Measurements from ENCODE around the gene MLN. TPM values are rescaled to one million over a fixed set of nuclear protein-coding genes. Genes with fewer than 3 reads are reported as not detected.

The MLN gene
- not detected in 2 replicates for total RNA-seq

- DNase-seq (ENCODE audit: low read depth), result no peak
These were observed at the start of gene MLN for GRCh38 chr6:33803571-33804053. Gene MLN, minus strand, starts transcription at chr6:33804003. Its CDS starts 2,840 bp downstream, at chr6:33801163.

DNA sequence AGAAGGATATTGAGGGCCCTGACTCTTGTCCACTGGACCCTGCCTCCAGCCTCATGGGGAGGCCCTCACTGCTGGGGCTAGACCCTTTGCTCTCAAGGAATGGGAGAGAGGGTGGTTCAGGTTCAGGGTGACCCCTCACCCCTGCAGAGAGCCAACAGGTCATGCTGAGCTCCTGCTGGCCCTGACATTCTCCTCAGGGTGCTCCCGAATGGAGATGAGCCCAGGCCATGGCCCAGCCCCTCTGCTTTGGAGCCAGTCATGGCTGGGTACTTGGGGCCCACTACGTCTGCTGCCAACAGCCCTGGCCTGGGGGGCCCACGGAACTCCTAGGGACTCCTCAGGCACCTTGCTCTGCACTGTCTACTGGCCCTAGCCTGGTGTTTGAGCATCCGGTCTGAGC is 49.2 kb upstream of the MLN start:
- no peak for DNase-seq (ENCODE audit: low read depth)

DNA sequence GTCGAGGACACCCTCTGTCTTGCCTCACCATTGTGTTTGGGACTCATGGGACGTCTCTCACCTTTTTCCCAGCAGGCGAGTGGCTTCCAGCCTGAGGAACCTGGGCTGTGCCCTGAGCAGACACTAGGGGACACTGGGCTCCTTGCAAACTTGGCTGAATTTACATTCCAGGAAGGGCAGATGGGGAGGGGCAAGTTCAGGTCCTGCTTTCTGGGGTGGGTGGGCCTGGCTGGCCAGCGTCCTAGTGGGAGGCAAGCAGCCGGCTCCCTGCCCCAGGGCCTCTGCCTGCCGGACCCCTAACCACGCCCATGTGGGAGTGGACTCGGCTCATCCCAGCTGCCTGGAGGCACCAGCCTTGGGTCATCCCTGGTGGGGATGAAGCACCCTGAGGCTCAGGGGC is 48.2 kb upstream of the MLN start:
- DNase-seq (ENCODE audit: low read depth), result peak; percentile 22

- DNase-seq (ENCODE audit: low read depth), result no peak
These were observed 47.2 kb upstream of the MLN start for GRCh38 chr6:33850869-33851541.

GRCh38 chr6:33850296-33850695 is 46.5 kb upstream of the MLN start:
- no peak for DNase-seq (ENCODE audit: low read depth)

DNA sequence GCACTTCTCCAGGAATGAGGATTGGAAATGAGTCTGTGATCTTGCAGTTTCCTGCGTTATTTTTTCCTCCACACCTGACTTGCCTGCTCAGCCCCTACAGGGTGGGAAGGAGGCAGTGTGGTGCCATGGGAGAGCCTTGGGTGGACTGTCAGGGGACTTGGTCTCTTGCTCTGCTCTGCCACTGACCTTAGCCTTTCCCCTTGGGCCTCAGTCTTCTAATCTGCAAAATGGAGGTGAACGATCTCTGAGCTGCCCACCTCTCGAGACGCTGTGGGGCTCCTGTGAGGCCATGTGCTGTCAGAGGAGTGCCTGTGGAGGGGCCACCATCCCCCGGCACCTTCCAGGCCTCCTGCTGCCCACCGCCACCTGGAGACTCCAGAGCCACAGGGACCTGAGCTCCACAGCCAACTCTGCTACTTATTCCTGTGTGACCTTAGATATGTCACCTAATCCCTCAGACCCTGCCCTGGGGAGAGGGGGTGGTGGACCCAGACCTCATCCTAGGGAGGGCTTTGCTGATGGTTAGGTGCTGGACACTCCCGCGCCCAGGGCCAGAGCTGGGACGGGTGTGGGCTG is 45.8 kb upstream of the MLN start:
- DNase-seq (ENCODE audit: low read depth), result no peak

GRCh38 chr6:33848484-33848883 is 44.7 kb upstream of the MLN start:
- peak; percentile 32 for DNase-seq (ENCODE audit: low read depth)

DNA sequence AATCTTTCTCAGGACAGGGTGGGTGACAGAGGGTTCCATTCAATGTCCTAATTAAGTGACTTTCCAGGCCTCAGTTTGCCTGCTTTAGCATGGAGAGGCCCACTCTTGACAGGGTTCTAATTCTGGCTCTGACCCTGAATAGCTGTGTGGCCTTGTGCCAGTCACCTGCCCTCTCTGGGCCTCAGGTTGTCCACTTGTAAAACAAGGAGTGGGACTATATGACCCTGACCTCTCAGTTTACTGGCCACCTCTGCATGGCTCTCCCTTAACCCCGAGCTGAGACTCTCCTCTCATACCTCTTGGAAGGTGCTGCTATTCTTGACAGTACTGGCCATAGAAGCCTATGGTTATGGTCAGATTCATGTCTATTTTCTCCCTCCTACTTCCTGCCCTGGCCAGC is 44.1 kb upstream of the MLN start:
- DNase-seq (ENCODE audit: low read depth), result no peak

DNA sequence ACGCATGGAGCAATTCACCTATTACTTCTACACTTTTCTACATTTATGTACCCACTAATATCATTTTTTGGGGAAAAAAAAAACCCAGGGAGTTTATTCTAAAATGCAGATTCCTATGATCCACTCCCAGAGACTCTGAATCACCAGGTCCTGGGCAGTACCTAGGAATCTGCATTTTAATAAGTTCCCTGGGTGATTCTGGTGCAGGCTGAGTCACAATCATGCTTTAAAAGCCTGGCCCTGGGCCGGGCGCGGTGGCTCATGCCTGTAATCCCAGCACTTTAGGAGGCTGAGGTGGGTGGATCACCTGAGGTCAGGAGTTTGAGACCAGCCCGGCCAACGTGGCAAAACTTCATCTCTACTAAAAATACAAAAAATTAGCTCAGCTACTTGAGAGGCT is 43.3 kb upstream of the MLN start:
- no peak for DNase-seq (ENCODE audit: low read depth)

GRCh38 chr6:33846226-33846625 is 42.4 kb upstream of the MLN start:
- DNase-seq (ENCODE audit: low read depth), result no peak

GRCh38 chr6:33845031-33845745 is 41.4 kb upstream of the MLN start:
- DNase-seq (ENCODE audit: low read depth), result no peak

- DNase-seq (ENCODE audit: low read depth), result no peak
These were observed 39.6 kb upstream of the MLN start for GRCh38 chr6:33843131-33844121.

GRCh38 chr6:33841868-33842267 is 38.1 kb upstream of the MLN start:
- DNase-seq (ENCODE audit: low read depth), result no peak

- DNase-seq (ENCODE audit: low read depth), result no peak
These were observed 37.3 kb upstream of the MLN start for GRCh38 chr6:33841070-33841469.

- DNase-seq (ENCODE audit: low read depth), result peak; percentile 94
These were observed 36.5 kb upstream of the MLN start for GRCh38 chr6:33840048-33840926.

DNA sequence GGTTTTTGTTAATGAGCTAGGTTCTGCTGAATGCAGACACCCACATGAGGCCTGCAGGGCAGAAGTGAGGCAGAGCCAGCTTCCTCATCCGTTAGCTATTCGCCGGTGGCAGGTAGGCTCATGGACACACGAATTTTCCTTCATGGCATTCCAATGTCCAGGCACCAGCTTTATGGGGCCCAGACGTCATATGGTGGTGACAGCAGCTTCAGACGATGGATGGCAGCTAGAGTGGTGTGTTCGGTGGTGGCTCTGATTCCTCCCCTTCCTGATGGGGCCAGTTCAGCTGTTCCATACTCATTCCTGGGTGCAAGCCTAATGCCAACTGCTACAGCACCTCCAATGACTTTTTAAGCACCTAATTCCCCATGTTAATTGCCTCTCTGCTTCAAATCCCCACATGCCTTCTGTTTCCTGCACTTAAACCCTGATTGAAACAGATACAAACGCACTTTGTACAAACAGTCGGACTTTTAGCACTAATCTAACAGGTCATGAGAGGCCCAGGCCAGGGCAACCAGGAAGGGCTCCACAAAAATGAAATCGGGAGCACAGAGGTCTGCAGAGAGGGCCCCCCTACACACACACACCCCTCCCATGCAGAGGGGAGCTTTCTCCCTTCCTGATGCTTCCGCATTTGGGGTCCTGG is 35.7 kb upstream of the MLN start:
- no peak for DNase-seq (ENCODE audit: low read depth)

GRCh38 chr6:33838983-33839382 is 35.2 kb upstream of the MLN start:
- DNase-seq (ENCODE audit: low read depth), result no peak

- DNase-seq (ENCODE audit: low read depth), result no peak
These were observed 34.3 kb upstream of the MLN start for GRCh38 chr6:33837971-33838665.

DNA sequence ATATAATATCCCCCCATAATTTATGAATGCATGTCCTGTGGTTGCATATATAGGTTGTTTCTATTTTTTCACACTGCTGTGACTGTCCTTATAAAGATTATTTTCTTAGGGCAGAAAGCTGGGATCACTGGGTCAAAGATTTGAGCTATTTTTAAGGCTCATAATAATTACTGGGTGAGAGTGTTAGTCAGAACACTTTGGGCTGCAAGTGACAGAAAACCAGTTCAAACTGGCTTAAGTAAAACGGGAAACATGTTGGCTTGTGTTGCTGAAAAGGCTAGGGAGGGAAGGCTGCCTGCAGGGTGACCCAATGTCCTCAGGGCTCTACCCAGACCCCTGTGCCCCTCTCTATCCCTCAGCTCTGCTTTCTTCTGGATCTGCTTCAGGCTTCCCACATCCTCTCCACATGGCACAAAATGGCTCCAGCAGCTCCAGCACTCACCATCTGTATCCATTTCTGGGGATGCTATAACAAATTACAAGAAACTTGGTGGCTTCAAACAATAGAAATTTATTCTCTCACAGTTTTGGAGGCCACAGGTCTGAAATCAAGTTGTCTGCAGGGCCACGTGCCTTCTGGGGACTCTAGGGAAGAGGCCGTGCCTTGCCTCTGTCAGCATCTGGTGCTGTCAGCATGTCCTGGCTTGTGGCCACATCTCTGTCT is 33.1 kb upstream of the MLN start:
- no peak for DNase-seq (ENCODE audit: low read depth)
